ENCODE results near the gene MTIF2.
"Not testable (repeated sequence)": the region's sequence is repeated elsewhere in the genome, so short reads cannot be mapped to it uniquely, and the experiment has no call there.

Gene MTIF2

GRCh38 chr2:55186837-55187236, 82.2 kb downstream of the MTIF2 start:
- H3K9me3 ChIP-seq (ENCODE audit: insufficient read depth, low read depth, low read length); H3K36me3 ChIP-seq (ENCODE audit: insufficient read depth, low read length); H3K27ac ChIP-seq (ENCODE audit: low read depth, low read length); H3K27me3 ChIP-seq (ENCODE audit: insufficient read depth, low read length); H3K4me3 ChIP-seq (ENCODE audit: low read length); H3K9ac ChIP-seq (ENCODE audit: low read depth, low read length); H3K4me1 ChIP-seq (ENCODE audit: insufficient read depth, low read length): not testable (repeated sequence)
- WGBS = 83% methylated on average over 8 of the region's 8 CpGs
